Measurements from ENCODE around the gene AMH. TPM values are rescaled to one million over a fixed set of nuclear protein-coding genes. Genes with fewer than 3 reads are reported as not detected.

The AMH gene
- polyA plus RNA-seq, 12 donors = 0.28 to 7.8 (median 4.2) TPM; not detected in 1

DNA sequence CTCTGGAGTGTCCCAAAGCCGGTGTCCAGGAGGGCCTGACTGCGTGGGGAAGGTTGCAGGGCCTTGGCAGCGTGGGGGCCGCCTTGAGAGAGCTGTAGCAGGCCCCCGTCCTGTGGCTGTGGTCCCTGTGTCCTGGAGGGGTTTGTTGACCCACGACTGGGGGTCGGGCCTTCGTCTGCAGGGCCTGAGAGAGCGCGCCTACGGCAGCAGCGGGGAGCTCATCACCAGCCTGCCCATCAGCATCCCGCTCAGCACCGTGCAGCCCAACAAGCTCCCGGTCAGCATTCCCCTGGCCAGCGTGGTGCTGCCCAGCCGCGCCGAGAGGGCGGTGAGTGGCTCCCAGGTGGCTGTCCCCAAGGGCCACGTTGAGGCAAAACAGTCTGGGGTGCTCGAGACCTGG is 31.5 kb upstream of the AMH start:
- DNase-seq = no peak

DNA sequence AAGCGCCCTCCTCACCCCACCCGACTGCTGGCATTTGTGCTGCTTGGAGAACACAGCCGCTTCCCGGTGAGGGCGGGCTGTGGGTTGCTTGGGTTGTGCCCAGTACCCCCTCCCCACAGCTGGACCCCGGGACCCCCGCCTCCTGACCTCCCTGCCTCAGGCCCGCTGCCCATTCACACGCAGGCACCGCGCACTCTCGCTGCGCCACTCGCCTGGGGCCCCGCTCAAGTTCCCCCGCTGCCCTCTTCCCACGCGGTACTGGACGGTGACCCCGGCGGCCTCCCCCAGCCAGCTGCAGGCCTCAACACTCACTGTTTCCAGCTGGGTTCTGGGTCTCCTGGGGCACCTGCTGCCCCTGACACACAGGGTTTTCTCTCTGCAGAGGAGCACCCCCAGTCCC is 29.4 kb upstream of the AMH start:
- no peak for DNase-seq

DNA sequence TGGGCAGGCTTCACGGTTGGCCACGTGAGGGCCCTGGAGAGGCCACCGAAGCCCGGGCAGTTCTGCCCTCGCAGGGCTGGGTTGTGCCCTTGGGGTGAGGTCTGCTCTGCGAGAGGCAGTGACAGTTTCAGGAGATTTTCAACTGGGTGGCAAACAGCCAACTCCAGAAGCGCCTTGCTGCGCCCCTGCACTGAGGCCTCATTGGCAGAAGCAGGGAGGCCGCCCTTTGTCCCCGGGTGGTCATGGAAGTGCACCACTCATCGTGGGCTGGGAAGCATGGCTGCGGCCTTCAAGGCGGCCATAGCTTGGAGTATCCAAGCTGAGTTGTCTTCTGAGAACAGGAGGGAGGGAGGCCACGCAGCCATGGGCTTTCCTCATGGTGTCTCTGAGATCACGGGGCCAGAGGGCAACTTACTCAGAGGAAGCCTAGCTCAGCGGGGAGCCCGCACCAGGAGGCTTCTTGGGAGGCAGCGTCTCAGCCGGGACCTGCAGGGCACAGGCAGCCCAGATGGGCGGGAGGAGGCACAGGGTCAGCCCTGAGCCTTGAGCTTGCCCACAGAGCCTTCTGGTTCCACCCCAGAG is 27.8 kb upstream of the AMH start:
- DNase-seq = no peak

DNA sequence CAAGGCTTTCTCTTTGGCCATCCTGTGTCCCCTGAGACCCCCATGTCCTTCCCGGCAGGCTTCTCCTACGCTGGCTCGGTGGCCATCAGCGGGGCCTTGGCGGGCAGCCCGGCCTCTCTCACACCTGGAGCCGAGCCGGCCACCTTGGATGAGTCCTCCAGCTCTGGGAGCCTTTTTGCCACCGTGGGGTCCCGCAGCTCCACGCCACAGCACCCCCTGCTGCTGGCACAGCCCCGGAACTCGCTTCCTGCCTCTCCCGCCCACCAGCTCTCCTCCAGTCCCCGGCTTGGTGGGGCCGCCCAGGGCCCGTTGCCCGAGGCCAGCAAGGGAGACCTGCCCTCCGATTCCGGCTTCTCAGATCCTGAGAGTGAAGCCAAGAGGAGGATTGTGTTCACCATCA is 27.2 kb upstream of the AMH start:
- DNase-seq = no peak

DNA sequence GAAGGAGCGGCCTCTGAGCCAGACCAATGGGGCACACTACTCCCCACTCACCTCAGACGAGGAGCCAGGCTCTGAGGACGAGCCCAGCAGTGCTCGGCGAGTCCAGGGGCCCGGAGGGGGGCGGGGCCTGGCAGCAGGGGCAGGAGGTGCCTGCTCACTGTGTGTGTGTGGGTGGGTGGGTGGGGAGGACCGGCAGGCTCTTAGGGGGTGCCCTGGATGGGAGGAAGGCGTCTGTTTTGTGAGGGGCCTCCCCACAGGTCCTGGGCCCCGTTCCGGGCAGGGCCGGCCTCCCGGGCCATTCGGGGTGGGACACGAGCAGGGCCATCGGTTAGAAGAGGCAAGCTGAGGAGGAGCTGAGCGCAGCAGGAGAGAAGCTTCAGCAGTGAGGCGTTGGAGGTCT is 25.7 kb upstream of the AMH start:
- DNase-seq = no peak

DNA sequence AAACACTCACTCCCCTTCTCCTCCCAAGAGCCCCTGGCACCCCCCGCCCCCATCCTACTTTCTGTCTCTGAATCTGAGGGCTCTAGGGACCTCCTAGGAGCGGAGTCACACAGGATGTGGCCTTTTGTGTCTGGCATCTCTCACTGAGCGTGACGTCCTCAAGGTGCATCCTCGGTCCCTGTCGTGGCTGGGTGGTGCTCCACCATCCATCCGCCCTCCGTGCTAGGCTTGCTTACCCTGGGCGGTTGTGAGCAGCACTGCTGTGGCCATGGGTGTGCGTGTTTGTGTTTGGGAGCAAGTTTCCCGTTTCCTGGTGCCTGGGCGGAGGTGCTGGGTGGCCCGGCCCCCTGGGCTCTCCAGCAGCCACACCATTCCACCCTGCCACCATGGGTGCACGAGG is 25.2 kb upstream of the AMH start:
- DNase-seq = no peak

DNA sequence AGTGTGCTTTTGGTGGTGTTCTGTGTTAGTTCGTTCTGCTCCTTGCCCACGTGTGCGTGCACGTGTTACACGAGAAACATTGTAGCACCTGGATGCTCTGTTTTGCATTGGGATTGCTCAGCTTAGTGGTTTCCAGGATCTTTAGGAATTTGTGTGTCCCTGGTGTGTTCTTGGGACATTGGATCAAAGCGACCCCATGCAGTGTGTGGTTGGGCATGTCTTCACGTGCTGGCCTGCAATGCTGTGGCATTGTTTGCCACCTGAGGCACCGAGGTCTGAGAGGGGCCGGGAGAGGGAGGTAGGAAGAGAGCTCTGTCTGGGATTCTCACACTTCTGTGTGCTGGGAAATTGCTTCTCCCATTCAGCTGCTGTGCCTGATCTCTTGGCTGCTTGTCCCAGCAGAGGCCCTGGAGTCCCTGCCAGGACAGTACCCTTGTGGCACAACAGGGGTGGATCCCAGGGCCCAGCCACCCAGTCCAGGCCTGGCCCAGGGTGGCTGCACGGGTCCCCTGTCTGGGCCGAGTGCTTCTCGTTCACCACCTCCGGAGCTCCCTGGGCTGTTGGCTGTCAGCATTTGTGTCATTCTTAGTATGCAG is 24.3 kb upstream of the AMH start:
- DNase-seq = no peak

DNA sequence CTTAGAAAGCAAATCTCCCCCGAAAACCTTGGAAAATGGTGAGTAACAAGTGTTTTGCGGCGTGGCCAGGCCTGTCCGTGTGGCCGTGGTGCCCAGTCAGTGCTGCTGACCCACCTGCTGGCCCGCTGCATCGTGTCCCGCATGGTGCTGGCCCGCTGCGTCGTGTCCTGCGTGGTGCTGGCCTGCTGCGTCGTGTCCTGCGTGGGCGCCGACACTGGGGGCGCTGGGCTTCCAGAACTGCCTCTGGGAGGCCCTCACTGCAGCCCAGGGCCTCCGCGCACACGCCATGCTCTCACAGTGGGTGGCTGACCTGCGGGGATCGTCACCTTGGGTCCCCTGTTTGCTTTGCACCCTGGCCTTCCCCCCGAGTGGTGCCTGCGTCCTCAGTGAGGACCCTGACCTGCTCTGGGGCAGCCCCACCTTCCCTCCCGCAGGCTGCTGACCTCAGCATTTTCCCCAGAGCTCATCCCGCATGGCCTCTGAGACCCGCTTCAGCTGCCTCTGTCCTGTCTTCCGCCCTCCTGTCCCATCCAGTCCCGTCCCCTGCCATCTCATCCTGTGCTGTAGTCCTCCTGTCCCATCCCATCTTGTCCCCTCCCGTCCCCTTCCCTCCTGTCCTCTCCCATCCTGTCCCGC is 23.6 kb upstream of the AMH start:
- no peak for DNase-seq

DNA sequence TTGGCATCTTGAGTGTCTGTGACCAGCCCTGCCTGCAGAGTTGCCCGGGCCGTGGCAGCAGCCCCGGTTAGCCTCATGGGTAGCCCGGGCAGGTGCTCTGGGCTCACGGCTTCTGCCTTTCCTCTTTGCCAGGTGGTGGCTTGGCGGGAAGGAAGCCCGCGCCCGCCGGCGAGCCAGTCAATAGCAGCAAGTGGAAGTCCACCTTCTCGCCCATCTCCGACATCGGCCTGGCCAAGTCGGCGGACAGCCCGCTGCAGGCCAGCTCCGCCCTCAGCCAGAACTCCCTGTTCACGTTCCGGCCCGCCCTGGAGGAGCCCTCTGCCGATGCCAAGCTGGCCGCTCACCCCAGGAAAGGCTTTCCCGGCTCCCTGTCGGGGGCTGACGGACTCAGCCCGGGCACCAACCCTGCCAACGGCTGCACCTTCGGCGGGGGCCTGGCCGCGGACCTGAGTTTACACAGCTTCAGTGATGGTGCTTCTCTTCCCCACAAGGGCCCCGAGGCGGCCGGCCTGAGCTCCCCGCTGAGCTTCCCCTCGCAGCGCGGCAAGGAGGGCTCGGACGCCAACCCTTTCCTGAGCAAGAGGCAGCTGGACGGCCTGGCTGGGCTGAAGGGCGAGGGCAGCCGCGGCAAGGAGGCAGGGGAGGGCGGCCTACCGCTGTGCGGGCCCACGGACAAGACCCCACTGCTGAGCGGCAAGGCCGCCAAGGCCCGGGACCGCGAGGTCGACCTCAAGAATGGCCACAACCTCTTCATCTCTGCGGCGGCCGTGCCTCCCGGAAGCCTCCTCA is 22.9 kb upstream of the AMH start:
- no peak for DNase-seq

DNA sequence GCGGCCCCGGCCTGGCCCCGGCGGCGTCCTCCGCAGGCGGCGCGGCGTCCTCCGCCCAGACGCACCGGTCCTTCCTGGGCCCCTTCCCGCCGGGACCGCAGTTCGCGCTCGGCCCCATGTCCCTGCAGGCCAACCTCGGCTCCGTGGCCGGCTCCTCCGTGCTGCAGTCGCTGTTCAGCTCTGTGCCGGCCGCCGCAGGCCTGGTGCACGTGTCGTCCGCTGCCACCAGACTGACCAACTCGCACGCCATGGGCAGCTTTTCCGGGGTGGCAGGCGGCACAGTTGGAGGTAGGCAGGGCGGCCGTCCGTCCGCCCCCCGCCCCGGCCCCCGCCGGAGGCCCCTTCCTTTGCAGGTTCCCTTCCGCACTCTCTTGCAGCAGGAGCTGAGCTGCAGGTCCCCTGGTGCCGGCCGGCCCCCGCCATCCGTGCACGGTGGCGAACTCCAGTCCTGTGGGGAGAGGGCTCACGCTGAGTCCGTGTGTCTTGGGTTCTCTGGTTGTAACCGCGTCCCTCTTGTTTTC is 22.2 kb upstream of the AMH start:
- no peak for DNase-seq

DNA sequence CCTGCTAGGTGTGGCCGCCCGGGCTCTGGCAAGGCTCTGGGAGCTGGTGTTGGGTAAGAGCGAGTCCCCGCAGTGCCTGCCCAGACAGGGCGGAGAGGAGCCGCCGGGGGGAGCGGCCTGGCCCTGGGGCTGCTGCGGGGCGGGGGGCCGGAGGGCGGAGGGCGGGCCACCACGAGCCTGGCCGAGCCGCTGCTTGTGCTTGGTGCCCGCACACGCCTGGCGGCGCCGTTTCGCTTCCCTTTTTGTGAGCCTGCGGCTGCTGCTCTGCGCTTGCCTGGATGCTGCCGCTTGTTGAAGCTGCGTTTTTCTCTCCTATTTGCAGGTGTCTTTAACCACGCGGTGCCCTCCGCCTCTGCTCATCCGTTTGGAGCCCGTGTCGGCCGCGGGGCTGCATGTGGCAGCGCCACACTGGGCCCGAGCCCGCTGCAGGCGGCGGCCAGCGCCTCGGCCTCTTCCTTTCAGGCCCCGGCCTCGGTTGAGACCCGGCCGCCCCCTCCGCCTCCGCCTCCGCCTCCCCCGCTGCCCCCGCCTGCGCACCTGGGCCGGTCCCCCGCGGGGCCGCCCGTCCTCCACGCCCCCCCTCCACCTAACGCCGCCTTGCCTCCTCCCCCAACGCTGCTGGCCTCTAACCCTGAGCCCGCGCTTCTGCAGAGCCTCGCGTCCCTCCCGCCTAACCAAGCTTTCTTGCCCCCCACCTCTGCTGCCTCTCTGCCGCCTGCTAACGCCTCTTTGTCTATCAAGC is 21.5 kb upstream of the AMH start:
- no peak for DNase-seq

DNA sequence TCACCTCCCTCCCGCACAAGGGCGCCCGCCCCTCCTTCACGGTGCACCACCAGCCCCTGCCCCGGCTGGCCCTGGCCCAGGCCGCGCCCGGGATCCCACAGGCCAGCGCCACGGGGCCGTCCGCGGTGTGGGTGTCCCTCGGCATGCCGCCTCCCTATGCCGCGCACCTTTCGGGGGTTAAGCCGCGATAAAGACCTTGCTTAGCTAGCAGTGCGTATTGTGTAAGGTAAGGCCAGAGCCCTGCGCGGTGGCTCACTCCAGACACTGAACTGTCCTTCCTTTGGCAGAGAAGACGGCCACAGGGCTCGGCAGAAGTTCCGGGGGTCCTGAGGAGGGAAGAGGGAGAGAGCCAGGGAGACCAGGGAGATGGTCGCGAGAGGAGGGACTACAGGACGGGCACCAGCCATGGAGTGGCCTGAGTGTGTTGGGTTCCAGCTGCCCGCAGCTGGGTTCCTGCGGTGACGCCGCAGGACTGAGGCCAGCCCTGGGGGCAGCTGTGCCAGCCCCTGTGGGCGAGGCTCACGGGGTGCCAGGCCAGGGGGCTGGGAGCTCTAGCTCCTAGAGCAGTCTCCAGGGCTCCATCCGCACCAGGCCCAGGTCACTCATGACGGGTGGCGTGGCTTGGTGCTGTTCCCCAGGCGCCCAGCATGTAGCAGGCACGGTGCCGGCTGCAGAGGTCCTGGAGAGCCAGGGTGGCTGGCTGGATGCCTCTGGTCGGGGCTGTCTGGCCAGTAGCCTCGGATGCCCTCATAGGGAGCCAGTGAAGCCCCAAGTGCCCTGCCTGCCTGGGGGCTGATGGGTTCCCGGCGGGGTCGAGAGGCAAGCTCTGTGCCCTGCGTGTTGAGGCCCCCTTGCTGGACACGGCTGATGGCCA is 20.7 kb upstream of the AMH start:
- DNase-seq = no peak

DNA sequence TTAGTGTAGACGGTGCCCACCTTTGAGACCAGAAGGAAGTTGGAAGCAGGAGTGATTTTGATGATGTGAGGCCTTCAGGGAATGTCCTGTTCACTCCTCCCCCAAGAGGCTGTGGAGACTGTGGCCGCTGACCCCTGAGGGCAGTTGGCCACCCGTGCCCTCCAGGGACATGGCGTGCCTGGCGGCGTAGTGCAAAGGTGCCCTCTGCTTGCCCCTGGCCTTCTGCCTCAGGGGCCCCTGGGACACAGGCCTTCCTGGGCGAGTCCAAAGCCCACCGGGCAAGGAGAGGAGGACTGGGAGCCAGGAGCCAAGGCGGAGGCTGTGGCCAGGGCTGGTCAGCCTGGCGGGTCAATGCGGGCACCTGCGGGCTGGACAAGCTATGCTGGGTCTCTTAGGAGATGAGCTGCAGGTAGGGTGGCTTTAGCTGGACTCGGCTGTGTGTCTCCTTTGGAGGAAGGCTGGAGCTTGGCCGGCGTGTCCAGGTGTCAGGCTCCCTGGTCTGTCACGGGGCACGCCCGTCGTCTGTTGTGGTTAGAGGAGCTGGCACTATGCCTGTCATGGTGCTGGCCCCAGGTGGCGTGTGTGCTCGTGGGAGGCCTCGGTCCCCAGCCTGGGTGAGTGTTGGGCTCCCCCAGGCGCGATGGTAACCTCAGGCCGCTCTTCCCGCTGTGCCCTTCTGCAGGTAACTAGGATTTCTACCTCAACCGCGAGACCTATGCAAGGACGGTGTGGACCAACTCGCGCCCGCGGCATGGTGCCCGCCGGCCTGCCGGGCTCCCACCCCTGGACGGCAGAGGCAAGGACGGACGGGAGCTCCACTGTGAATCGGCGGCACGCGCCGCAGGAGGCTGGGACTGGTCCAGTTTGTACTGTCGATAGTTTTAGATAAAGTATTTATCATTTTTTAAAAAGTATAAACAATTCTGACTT is 19.8 kb upstream of the AMH start:
- no peak for DNase-seq

DNA sequence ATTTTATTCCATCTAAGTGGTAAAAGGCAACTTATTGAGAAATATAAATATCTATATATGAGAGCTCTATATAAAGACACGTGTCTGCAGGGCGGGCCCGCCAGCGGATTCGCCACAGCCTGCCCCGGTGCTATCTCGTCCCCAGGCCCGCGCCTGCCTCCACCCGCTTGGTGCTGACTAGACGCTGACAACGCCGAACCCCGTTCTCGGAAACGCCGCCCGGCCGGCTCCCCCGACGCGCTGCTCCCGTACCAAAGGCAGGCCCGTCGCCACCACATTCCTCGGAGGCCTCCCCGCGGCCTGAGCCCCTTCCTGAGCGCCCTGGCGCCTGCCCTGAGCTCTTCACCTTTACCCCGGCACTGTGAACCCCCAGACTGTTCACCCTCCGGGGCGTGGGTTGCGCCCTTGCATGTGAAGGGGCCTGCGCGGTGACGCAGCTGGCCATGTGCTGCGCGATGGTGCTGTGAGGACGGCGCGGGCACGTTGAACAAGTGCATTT is 19.0 kb upstream of the AMH start:
- DNase-seq = no peak

DNA sequence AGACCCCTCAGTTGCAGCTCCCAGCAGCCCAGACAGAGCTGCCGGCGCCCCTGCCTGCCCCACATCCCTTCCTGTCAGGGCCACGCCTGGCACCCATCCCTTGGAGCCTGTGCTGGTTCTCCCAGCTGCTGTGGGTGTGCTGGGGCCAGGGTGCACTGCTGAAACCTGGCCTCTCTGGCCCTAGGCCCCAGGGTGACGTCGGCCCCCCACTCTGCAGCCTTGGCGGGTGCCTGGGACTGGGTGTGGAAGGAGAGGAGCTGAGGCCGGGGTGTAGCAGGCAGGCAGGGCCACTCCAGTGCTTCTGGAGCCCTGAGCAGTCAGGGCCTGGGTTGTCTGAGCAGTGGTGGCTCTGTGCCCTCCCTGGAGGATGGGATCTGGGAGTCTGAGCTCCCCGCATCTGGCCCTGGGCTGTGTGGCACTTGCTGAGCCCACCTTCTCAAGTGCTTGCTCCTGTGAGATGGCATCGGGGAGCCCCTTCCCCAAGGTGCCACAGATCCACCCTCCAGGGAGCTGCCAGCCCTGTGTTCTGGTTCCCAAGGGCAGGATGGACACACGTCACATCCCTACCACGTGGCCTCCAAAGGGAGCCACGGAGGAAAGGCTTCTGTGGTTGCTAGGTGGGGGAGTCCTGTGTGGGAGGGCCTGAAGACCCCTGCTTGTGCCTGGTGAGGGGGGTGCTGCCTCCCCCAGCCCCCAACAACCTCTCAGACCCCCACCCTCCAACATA is 18.2 kb upstream of the AMH start:
- DNase-seq = no peak

DNA sequence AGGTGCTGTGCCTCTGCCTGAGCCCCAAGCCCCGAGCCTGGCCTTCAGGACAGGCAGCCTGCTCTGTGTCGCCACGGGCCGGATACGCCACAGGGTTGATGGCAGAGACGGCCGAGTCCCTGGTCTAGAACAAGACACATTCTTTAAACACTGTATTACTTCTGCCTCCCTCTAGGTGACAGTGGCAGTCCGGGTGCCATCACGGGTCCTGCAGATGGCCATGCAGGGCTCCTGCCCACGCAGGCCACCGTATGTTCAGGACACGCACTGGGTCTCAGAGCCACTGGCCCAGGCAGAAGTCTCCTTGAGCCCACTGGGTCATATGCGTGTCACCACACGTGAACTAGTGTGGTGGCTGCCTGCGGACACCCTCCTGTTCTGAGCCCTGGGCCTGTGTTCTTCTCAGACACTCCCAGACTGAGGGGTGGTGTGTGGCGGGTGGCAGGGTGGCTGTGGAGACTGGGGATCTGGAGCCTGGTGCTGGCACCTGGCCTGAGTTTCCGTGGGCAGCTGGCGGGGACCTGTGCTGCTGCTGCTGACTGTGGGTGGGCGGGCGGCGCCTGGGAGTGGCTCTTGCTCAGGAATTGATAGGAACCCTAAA is 17.4 kb upstream of the AMH start:
- no peak for DNase-seq

DNA sequence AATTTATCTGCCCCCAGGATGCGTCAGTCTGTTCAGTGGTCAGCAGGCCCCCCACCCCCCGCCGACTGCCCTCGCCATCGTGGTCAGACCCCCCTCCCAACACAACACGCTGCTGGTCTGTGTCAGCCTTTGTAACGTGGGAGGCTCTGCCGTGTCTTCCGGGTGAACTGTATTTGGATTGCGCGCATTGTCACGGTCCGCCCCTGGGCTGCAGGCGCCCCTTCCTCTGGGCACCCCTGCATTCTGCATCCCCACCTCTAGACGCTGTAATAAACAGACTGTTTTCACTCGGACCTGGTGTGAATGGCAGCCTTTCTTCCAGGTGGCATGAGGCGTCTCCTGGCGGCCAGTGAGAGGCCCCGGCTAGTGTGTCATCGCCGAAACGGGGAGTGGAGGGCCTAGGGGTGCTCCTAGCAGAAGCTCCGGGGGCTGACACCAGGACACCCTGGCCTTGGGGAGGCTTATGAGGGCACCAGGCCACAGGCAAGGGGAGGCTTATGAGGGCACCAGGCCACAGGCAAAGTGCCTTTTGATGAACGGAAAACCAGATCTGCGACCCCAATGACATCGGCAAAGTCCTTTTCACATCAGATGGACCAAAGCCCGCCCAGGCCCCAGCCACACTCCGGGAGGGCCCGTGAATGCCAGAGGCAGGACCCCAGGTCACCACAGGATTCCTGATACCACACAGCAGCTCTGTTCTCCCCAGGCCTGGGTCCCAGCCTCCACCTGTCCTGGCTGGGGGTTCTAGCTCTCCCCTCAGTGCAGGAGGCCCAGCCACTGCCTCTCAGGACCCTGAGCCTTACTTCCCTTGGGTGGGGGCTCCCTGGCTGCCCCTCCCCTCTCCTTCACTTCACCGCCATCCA is 16.6 kb upstream of the AMH start:
- no peak for DNase-seq
